Small intestine (tissue), 7 donors: ENCODE results near the gene RHEX. TPM values are rescaled to one million over a fixed set of nuclear protein-coding genes. Genes with fewer than 3 reads are reported as not detected.

ENCODE experiments used
- DNase-seq, 2 donors: peaks; one replicate each; pipeline versions ENCODE4 v3.0.0 to v3.0.0-alpha.2; 2013
- FAIRE-seq: peaks from 2 replicates; lab custom pipeline; 2012; peaks lifted over from hg19 to GRCh38; lab: Jason Lieb, UNC
- H3K27ac ChIP-seq, 3 donors: one replicate each; pipeline ENCODE4 v1.5.1; 2013; ENCODE audit warnings: low read length in 2 of 3, mild to moderate bottlenecking in 2 of 3, control low read depth in 1 of 3, inconsistent platforms in 1 of 3, low read depth in 1 of 3, moderate library complexity in 1 of 3
- H3K27me3 ChIP-seq, 3 donors: one replicate each; pipeline ENCODE4 v1.6.1; 2013; ENCODE audit warnings: low read length in 3 of 3, inconsistent platforms in 1 of 3; ENCODE audit not compliant: control insufficient read depth in 3 of 3, insufficient read depth in 3 of 3
- H3K36me3 ChIP-seq, 3 donors: one replicate each; pipeline ENCODE4 v1.6.1; 2013; ENCODE audit warnings: low read length in 3 of 3, inconsistent platforms in 1 of 3, low read depth in 1 of 3, mild to moderate bottlenecking in 1 of 3, moderate library complexity in 1 of 3; ENCODE audit not compliant: control insufficient read depth in 3 of 3, insufficient read depth in 2 of 3
- H3K4me1 ChIP-seq, 3 donors: one replicate each; pipeline ENCODE4 v1.6.1; 2013; ENCODE audit warnings: low read length in 2 of 3, inconsistent platforms in 1 of 3, low read depth in 1 of 3, mild to moderate bottlenecking in 1 of 3, moderate library complexity in 1 of 3; ENCODE audit not compliant: control insufficient read depth in 3 of 3, insufficient read depth in 2 of 3
- H3K4me3 ChIP-seq, 3 donors: one replicate each; pipeline ENCODE4 v1.5.1; 2013; ENCODE audit warnings: low read length in 3 of 3, control low read depth in 1 of 3, inconsistent platforms in 1 of 3, low read depth in 1 of 3, mild to moderate bottlenecking in 1 of 3, moderate library complexity in 1 of 3
- H3K9me3 ChIP-seq, 2 donors: one replicate each; pipeline ENCODE4 v1.6.1; 2013; ENCODE audit warnings: low read depth in 1 of 2, low read length in 1 of 2; ENCODE audit not compliant: control insufficient read depth in 2 of 2, insufficient read depth in 1 of 2
- WGBS, 3 donors: extraction: QIAGEN DNeasy Blood & Tissue Kit; methylation state at CpG; one replicate each; pipeline ENCODE4 v1.1.7; 2013; 5-methylcytosine and 5-hydroxymethylcytosine counted together
- polyA plus RNA-seq, 4 donors: library from polyadenylated mRNA; stranded (reverse) in 3 of 4; unstranded in 1 of 4; fragments of 200-250 nt in 3 of 4; fragments of 120-200 nt in 1 of 4; gene quantifications; one replicate each; pipeline versions ENCODE4 v1.2.1 to v1.2.3, GENCODE V29; 2013
- donor health status: healthy with polysubstance abuse.
- donor health status: control.
- donor health status: control.
- donor health status: Bipolar disorder and iron deficiency.
- donor health status: healthy.

The RHEX gene
- polyA plus RNA-seq, 4 donors, result 0.25 to 4.6 (median 3.8) TPM; not detected in 1

GRCh38 chr1:206144605-206145004 is 91.6 kb downstream of the RHEX start:
- FAIRE-seq (peak; percentile 23), DNase-seq (peak in 1 of 2 donors; percentile 91)
- Histone ChIP-seq H3K9me3 (peaks cover 0 to 4% of the 10 kb centered on the region in 2 donors), H3K4me1 (peaks cover 0 to 6% (median 0%) of the 10 kb centered on the region in 3 donors), H3K4me3 (no peak overlapping the region), H3K36me3 (no peaks in the 10 kb centered on the region), H3K27ac (no peak overlapping the region), H3K27me3 (no peaks in the 10 kb centered on the region)
- WGBS, 3 donors, result 13 to 55% (median 25%) methylated on average over 2 of the region's 2 CpGs

GRCh38 chr1:206145771-206146290 is 92.9 kb downstream of the RHEX start:
- H3K27me3 ChIP-seq, result no peaks in the 10 kb centered on the region
- H3K4me1 ChIP-seq, result peaks cover 0 to 6% (median 0%) of the 10 kb centered on the region in 3 donors
- H3K36me3 ChIP-seq, result no peaks in the 10 kb centered on the region
- H3K27ac ChIP-seq, result no peak overlapping the region
- 70 to 74% (median 72%) methylated on average over 3 of the region's 3 CpGs for WGBS, 3 donors
- peaks cover 0 to 8% of the 10 kb centered on the region in 2 donors for H3K9me3 ChIP-seq
- H3K4me3 ChIP-seq, result no peak overlapping the region
- no peak for FAIRE-seq
- no peak for DNase-seq

Other genes with a start within 250 kb of the RHEX start
- gene SLC41A1, start 240.0 kb upstream of the RHEX start, polyA plus RNA-seq, result 1 to 10 TPM in 3 of 4 donors, under 1 TPM in 1; 0.89 to 9.4 (median 3.2) TPM
- gene PM20D1, start 203.0 kb upstream of the RHEX start, polyA plus RNA-seq, result under 1 TPM in 2 of 4 donors, not detected in 2; 0.15 to 0.19 TPM
- gene SLC26A9, start 109.7 kb upstream of the RHEX start, polyA plus RNA-seq, result under 1 TPM; 0.01 to 0.81 (median 0.13) TPM
- gene RAB7B, start 49.8 kb upstream of the RHEX start, polyA plus RNA-seq, result 1 to 10 TPM in 2 of 4 donors, under 1 TPM in 2; 0.45 to 3.6 (median 0.89) TPM
- 100 to 1,000 TPM in 2 of 4 donors, 10 to 100 TPM in 2; 13.0 to 216 (median 112) TPM for gene CTSE, start 29.3 kb upstream of the RHEX start, polyA plus RNA-seq
- gene AVPR1B, start 64.2 kb downstream of the RHEX start, polyA plus RNA-seq, result under 1 TPM in 2 of 4 donors, not detected in 2; 0.10 to 0.75 TPM
- 1 to 10 TPM; 1.6 to 5.7 (median 2.0) TPM for gene FAM72A, start 149.7 kb downstream of the RHEX start, polyA plus RNA-seq
- gene SRGAP2, start 150.4 kb downstream of the RHEX start, polyA plus RNA-seq, result 10 to 100 TPM in 2 of 4 donors, 1 to 10 TPM in 2; 2.9 to 10.9 (median 7.0) TPM